ENCODE results near the gene HLTF. TPM values are rescaled to one million over a fixed set of nuclear protein-coding genes. Genes with fewer than 3 reads are reported as not detected.

The HLTF gene
- total RNA-seq, 4 donors from 2014 or later: 13.3 to 26.2 (median 19.4) TPM

Small RNA genes lying within 50 kb of the gene (small RNA-seq; reads per million reads assigned to genes)
- gene RF00019: 0 reads per million in 3 donors

Other genes starting within 250 kb of the HLTF start
- 10 to 100 TPM in 3 of 4 donors, 1 to 10 TPM in 1; 3.7 to 49.9 (median 28.2) TPM for gene CPA3, start 221.2 kb downstream of the HLTF start, total RNA-seq
- 100 to 1,000 TPM; 101 to 177 (median 141) TPM for gene GYG1, start 95.0 kb downstream of the HLTF start, total RNA-seq
- gene HPS3, start 43.1 kb upstream of the HLTF start, total RNA-seq: 10 to 100 TPM; 10.6 to 15.9 (median 12.4) TPM
- gene CP, start 135.3 kb upstream of the HLTF start, total RNA-seq: 1 to 10 TPM; 5.6 to 8.1 (median 6.0) TPM
- gene TM4SF18, start 247.1 kb upstream of the HLTF start, total RNA-seq: 10 to 100 TPM in 1 of 4 donors, 1 to 10 TPM in 2, under 1 TPM in 1; 0.83 to 10.6 (median 6.5) TPM

All from esophagus muscularis mucosa (tissue), 4 donors.